BJ (cell line): ENCODE data around the gene GLP2R. TPM values are rescaled to one million over a fixed set of nuclear protein-coding genes. Genes with fewer than 3 reads are reported as not detected.

Source experiments
- CTCF ChIA-PET: fragments of 350-600 bp; formaldehyde crosslinking; extraction: SDS; loops from one replicate; lab custom pipeline; 2021; ENCODE audit warnings: antibody characterized with exemption, inconsistent platforms; lab: Yijun Ruan, JAX
- POLR2A ChIA-PET: fragments of 300-600 bp; sonication (Branson Sonifier 250); formaldehyde crosslinking; extraction: SDS; loops from one replicate; lab custom pipeline; 2021; ENCODE audit warnings: antibody characterized with exemption; lab: Charles Lee
- DNase-seq: peaks from one replicate; pipeline ENCODE4 v3.0.0-alpha.2; 2011; ENCODE audit warnings: low read depth
- H3K27me3 ChIP-seq: 2 replicates; pipeline ENCODE4 v1.6.0; 2011; ENCODE audit warnings: low read length; ENCODE audit not compliant: control insufficient read depth, insufficient read depth
- H3K36me3 ChIP-seq: 2 replicates; pipeline ENCODE4 v1.5.1; 2011; ENCODE audit warnings: low read length; ENCODE audit not compliant: control insufficient read depth, insufficient read depth
- H3K4me3 ChIP-seq: 2 replicates; pipeline ENCODE4 v1.5.1; 2011; ENCODE audit warnings: low read depth, mild to moderate bottlenecking, control low read depth, low read length
- CTCF ChIP-seq: IDR thresholded peaks from 2 replicates; pipeline ENCODE4 v1.5.1; 2011; ENCODE audit warnings: low read depth, mild to moderate bottlenecking, control low read depth, inconsistent platforms, low read length, moderate library complexity; ENCODE audit not compliant: insufficient read depth
- polyA plus RNA-seq: library from polyadenylated mRNA; depleted of rRNA; stranded (reverse); fragments of >200 nt; gene quantifications from 2 replicates; pipeline ENCODE4 v1.2.3, GENCODE V29; 2011

GLP2R gene
- polyA plus RNA-seq, 1 experiment, result 0.05 TPM

GRCh38 chr17:9806699-9807098 is 19.0 kb upstream of the GLP2R start:
- Histone ChIP-seq H3K4me3 (no peak overlapping the region), H3K36me3 (no peaks in the 10 kb centered on the region), H3K27me3 (no peaks in the 10 kb centered on the region)
- DNase-seq, result no peak
- POLR2A ChIA-PET, result no interaction called here
- CTCF ChIA-PET, result no interaction called here
- TF ChIP-seq CTCF, result no peak

- no peak for TF ChIP-seq CTCF
- Histone ChIP-seq H3K4me3 (no peak overlapping the region), H3K27me3 (no peaks in the 10 kb centered on the region), H3K36me3 (no peaks in the 10 kb centered on the region)
- POLR2A ChIA-PET, result no interaction called here
- no peak for DNase-seq
- CTCF ChIA-PET, result no interaction called here
Observed at GRCh38 chr17:9809409-9809808, 16.3 kb upstream of the GLP2R start.

GRCh38 chr17:9810100-9810949 is 15.4 kb upstream of the GLP2R start:
- H3K27me3 ChIP-seq, result no peaks in the 10 kb centered on the region
- H3K4me3 ChIP-seq, result no peak overlapping the region
- ChIA-PET CTCF (no interaction called here), POLR2A (no interaction called here)
- DNase-seq, result no peak
- TF ChIP-seq CTCF, result no peak
- no peaks in the 10 kb centered on the region for H3K36me3 ChIP-seq

GRCh38 chr17:9811086-9811485 is 14.6 kb upstream of the GLP2R start:
- no peak for DNase-seq
- CTCF ChIA-PET, result no interaction called here
- H3K4me3 ChIP-seq, result no peak overlapping the region
- H3K36me3 ChIP-seq, result no peaks in the 10 kb centered on the region
- TF ChIP-seq CTCF, result no peak
- POLR2A ChIA-PET, result no interaction called here
- H3K27me3 ChIP-seq, result no peaks in the 10 kb centered on the region

GRCh38 chr17:9811537-9811936 is 14.2 kb upstream of the GLP2R start:
- H3K36me3 ChIP-seq, result no peaks in the 10 kb centered on the region
- ChIA-PET POLR2A (no interaction called here), CTCF (no interaction called here)
- DNase-seq, result no peak
- no peak overlapping the region for H3K4me3 ChIP-seq
- no peaks in the 10 kb centered on the region for H3K27me3 ChIP-seq
- no peak for TF ChIP-seq CTCF
